Uterus (tissue), 2 donors: Measurements from ENCODE around the gene OTP.

Experiments
- POLR2A ChIP-seq, 2 donors: fragments of 450-650 bp; IDR thresholded peaks; one replicate each; pipeline ENCODE4 v1.6.1; 2016; ENCODE audit warnings: antibody characterized with exemption in 2 of 2, mild to moderate bottlenecking in 1 of 2, moderate library complexity in 1 of 2
- TF ChIP-seq, protein P1 (sequence below), 4 experiments: fragments of 200-600 bp in 2 of 4; fragments of 450-650 bp in 2 of 4; sonication (generic) in 2 of 4; IDR thresholded peaks; one replicate each; pipeline ENCODE4 v1.5.1; 2016 to 2019; ENCODE audit warnings: antibody characterized with exemption in 4 of 4, mild to moderate bottlenecking in 2 of 4, moderate library complexity in 1 of 4

DNA sequence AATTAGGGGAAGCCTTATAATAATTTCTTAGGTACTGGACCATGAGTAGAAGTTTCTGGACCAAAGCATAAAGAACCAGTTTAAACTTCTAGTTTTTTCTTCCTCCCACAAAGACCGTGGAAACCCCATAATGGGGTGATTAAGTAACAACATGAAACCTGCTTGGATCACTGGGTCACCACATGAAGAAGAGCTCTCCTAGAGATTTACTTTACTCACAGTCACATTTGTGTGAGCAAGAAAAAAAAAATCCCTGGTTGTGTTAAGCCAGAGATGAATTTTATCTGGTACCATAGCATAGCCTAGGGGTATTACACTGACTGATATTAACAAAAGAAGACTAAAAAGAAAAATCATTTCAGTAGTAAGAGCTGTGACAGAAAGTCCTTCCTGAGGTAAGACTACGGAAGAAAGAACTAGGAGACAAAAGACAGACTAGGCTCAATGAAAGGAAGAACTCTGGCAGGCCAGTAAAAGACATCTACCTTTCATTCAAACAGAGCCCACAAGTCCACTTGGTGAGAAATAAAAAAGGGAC lies 15.2 kb downstream of the OTP start:
- TF ChIP-seq, protein P1, sequence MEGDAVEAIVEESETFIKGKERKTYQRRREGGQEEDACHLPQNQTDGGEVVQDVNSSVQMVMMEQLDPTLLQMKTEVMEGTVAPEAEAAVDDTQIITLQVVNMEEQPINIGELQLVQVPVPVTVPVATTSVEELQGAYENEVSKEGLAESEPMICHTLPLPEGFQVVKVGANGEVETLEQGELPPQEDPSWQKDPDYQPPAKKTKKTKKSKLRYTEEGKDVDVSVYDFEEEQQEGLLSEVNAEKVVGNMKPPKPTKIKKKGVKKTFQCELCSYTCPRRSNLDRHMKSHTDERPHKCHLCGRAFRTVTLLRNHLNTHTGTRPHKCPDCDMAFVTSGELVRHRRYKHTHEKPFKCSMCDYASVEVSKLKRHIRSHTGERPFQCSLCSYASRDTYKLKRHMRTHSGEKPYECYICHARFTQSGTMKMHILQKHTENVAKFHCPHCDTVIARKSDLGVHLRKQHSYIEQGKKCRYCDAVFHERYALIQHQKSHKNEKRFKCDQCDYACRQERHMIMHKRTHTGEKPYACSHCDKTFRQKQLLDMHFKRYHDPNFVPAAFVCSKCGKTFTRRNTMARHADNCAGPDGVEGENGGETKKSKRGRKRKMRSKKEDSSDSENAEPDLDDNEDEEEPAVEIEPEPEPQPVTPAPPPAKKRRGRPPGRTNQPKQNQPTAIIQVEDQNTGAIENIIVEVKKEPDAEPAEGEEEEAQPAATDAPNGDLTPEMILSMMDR (IDR thresholded peaks at IDR 0.05): no peak
- TF ChIP-seq POLR2A (IDR thresholded peaks at IDR 0.05): no peak
